SK-N-MC (cell line): Measurements from ENCODE around the gene GRIFIN.

Source experiments
- EZH2 ChIP-seq: fragments of 200-600 bp; sonication (generic); IDR thresholded peaks from one replicate; pipeline ENCODE4 v1.6.1; 2017; ENCODE audit warnings: antibody characterized with exemption
- POLR2AphosphoS5 ChIP-seq: IDR thresholded peaks from 2 replicates; pipeline ENCODE4 v1.6.1; 2012; ENCODE audit warnings: mild to moderate bottlenecking, low read depth, low read length, borderline replicate concordance

GRCh38 chr7:2471022-2471329 lies 5.2 kb downstream of the GRIFIN start:
- TF ChIP-seq POLR2AphosphoS5, result no peak
- TF ChIP-seq EZH2, result no peak
